ENCODE measurements around the gene MMP17.
"Not testable (repeated sequence)": the region's sequence is repeated elsewhere in the genome, so short reads cannot be mapped to it uniquely, and the experiment has no call there.

MMP17 gene

GRCh38 chr12:131808744-131809371 lies 19.3 kb upstream of the MMP17 start:
- DNase-seq (ENCODE audit: low read depth) = no peak
- TF ChIP-seq CTCF (IDR thresholded peaks at IDR 0.05; ENCODE audit: low read depth, low read length, missing control alignments) = no peak
- H3K4me3 ChIP-seq (ENCODE audit: low read depth, low read length) = no peak overlapping the region

- DNase-seq (ENCODE audit: low read depth); H3K4me3 ChIP-seq (ENCODE audit: low read depth, low read length): not testable (repeated sequence)
Observed at GRCh38 chr12:131809476-131810254, 18.5 kb upstream of the MMP17 start.

- DNase-seq (ENCODE audit: low read depth) = no peak
- H3K4me3 ChIP-seq (ENCODE audit: low read depth, low read length) = no peak overlapping the region
- no peak for TF ChIP-seq CTCF (IDR thresholded peaks at IDR 0.05; ENCODE audit: low read depth, low read length, missing control alignments)
Observed at GRCh38 chr12:131810726-131811125, 17.5 kb upstream of the MMP17 start.

- no peak overlapping the region for H3K4me3 ChIP-seq (ENCODE audit: low read depth, low read length)
- no peak for DNase-seq (ENCODE audit: low read depth)
- no peak for TF ChIP-seq CTCF (IDR thresholded peaks at IDR 0.05; ENCODE audit: low read depth, low read length, missing control alignments)
Observed at GRCh38 chr12:131815131-131815530, 13.1 kb upstream of the MMP17 start.

- TF ChIP-seq CTCF (IDR thresholded peaks at IDR 0.05; ENCODE audit: low read depth, low read length, missing control alignments) = no peak
- H3K4me3 ChIP-seq (ENCODE audit: low read depth, low read length) = no peak overlapping the region
- DNase-seq (ENCODE audit: low read depth) = no peak
Observed at GRCh38 chr12:131816495-131816894, 11.7 kb upstream of the MMP17 start.

- TF ChIP-seq CTCF (IDR thresholded peaks at IDR 0.05; ENCODE audit: low read depth, low read length, missing control alignments) = no peak
- H3K4me3 ChIP-seq (ENCODE audit: low read depth, low read length) = no peak overlapping the region
- DNase-seq (ENCODE audit: low read depth) = no peak
Observed at GRCh38 chr12:131817241-131817640, 11.0 kb upstream of the MMP17 start.

GRCh38 chr12:131818821-131819585 lies 9.2 kb upstream of the MMP17 start:
- no peak for DNase-seq (ENCODE audit: low read depth)
- no peak for TF ChIP-seq CTCF (IDR thresholded peaks at IDR 0.05; ENCODE audit: low read depth, low read length, missing control alignments)
- no peak overlapping the region for H3K4me3 ChIP-seq (ENCODE audit: low read depth, low read length)

Data from GM12864 (cell line).